NCI-H526 treated with DMSO at 0.1 percent for 48 hours (cell line): Measurements from ENCODE around the gene EXOC2.
"Not testable (repeated sequence)": the region's sequence is repeated elsewhere in the genome, so short reads cannot be mapped to it uniquely, and the experiment has no call there.

Experiments used
- DNase-seq: peaks from one replicate; lab custom pipeline; 2025; lab: John Stamatoyannopoulos, UW

EXOC2 gene

GRCh38 chr6:635233-635632 lies 57.7 kb downstream of the EXOC2 start:
- no peak for DNase-seq

GRCh38 chr6:633611-634010 lies 59.3 kb downstream of the EXOC2 start:
- DNase-seq = no peak

GRCh38 chr6:628766-629165 lies 64.2 kb downstream of the EXOC2 start:
- no peak for DNase-seq

GRCh38 chr6:626236-626635 lies 66.7 kb downstream of the EXOC2 start:
- no peak for DNase-seq

GRCh38 chr6:624979-625378 lies 68.0 kb downstream of the EXOC2 start:
- DNase-seq = no peak

GRCh38 chr6:622462-622861 lies 70.5 kb downstream of the EXOC2 start:
- no peak for DNase-seq

GRCh38 chr6:621931-622330 lies 71.0 kb downstream of the EXOC2 start:
- DNase-seq = no peak

- DNase-seq = no peak
These were observed 72.0 kb downstream of the EXOC2 start for GRCh38 chr6:620950-621349.

- DNase-seq = no peak
These were observed 72.8 kb downstream of the EXOC2 start for GRCh38 chr6:620166-620565.

GRCh38 chr6:617456-618100 lies 75.4 kb downstream of the EXOC2 start:
- DNase-seq = peak; percentile 23

GRCh38 chr6:613981-614380 lies 79.0 kb downstream of the EXOC2 start:
- DNase-seq = no peak

- DNase-seq = no peak
These were observed 81.0 kb downstream of the EXOC2 start for GRCh38 chr6:611928-612327.

- no peak for DNase-seq
These were observed 82.1 kb downstream of the EXOC2 start for GRCh38 chr6:610882-611281.

- DNase-seq = no peak
These were observed 83.0 kb downstream of the EXOC2 start for GRCh38 chr6:609905-610304.

GRCh38 chr6:606829-607379 lies 86.0 kb downstream of the EXOC2 start:
- DNase-seq = no peak

- DNase-seq = not testable (repeated sequence)
These were observed 87.0 kb downstream of the EXOC2 start for GRCh38 chr6:605895-606294.

- no peak for DNase-seq
These were observed 88.4 kb downstream of the EXOC2 start for GRCh38 chr6:604579-604978.

- no peak for DNase-seq
These were observed 89.7 kb downstream of the EXOC2 start for GRCh38 chr6:603265-603664.

- DNase-seq = no peak
These were observed 93.1 kb downstream of the EXOC2 start for GRCh38 chr6:599576-600448.

- DNase-seq = no peak
These were observed 99.1 kb downstream of the EXOC2 start for GRCh38 chr6:593907-594212.

- peak; percentile 17 for DNase-seq
These were observed 99.6 kb downstream of the EXOC2 start for GRCh38 chr6:593139-593906.

GRCh38 chr6:589090-589489 lies 103.8 kb downstream of the EXOC2 start:
- DNase-seq = no peak

GRCh38 chr6:586553-586952 lies 106.4 kb downstream of the EXOC2 start:
- DNase-seq = no peak
